GM21825 (cell line): Measurements from ENCODE around the gene ISM1.

ENCODE experiments used
- ATAC-seq: cut with Tn5 transposase; IDR thresholded peaks from one replicate; pipeline ENCODE4 v1.9.1; 2021; ENCODE audit warnings: mild to moderate bottlenecking, moderate library complexity; ENCODE audit not compliant: unreplicated experiment

The ISM1 gene

DNA sequence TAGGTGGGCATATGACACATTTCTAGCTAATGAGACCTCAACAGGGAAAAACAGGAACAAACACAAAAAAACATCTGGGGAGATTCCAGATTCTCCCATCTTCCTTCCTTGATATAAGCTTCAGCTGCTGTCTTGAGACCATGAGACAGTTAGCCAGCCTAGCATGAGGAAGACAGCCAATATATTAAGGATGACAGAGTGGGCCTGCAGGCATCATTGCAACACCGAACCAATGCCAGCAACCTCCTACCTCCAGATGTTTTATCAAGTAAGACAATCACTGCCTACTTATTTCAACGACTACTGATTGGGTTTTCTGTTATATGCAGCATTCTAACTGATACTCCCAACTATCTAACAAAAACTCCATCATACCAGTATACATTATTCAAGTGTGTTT is 119.0 kb downstream of the ISM1 start:
- no peak for ATAC-seq

DNA sequence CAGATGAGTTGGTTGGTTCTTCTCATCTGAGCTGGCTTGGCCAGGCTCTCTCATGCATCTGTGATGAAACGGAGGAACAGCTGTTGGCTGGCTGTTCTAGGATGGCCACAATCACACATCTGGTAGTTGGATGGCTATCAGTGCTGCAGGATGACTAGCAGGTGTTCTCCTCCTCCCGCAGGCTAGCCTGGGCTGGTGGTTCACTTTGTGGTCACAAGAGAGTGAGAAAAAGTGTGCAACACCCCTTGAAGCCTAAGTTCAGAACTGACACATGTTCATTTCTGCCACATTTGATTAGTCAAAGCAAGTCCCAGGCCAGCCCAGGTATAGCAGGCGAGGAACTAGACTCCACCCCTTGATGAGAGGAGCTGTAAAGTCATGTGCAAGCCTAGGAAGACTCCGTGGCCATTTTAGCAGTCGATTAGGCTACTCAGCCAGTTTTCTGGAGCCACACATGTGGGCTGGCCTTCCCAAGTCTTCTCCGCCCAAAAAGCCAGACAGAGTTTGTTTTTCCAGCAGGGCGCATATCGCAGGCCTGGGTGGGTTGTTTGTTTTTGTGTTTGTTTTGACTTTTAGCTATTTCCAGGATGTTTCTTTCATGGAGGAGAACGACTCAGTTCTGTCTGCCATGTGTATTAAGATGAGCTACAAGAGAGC is 120.8 kb downstream of the ISM1 start:
- ATAC-seq: no peak

DNA sequence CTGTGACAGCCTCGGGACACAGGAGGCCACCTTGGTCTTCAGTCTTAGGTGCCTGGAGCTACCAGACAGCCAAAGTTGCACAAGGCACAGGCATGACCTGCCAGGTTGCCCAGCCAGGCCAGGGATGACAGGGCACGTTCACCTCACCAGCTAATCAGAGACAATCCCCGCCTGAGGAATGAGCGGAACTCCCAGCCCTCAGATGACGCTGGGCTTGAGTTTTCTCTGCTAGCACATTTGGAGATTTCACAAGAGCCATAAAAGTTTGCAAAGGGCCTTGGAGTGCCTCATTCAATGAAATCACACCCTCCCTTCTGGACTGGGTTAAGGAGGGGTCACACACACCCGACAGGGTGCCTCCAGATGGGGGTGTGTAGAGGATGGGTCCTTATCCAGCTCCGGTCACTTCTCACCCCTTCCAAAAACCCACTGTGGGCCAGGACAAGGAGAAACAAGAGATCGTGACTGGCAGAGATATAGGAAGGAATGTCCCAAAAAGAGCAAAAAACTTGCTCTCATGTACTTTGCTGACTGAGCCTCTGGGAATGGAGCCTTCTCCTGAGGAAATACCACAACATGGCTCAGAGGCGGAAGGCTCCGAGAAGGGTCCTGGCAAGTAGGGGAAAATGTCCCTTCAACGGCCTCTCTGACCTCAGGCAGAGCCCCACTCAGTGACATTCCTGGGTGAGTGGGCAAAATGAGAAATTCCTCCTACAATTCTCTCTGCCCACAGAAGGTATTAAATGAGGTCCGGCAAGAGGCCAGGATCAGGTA is 121.6 kb downstream of the ISM1 start:
- no peak for ATAC-seq

DNA sequence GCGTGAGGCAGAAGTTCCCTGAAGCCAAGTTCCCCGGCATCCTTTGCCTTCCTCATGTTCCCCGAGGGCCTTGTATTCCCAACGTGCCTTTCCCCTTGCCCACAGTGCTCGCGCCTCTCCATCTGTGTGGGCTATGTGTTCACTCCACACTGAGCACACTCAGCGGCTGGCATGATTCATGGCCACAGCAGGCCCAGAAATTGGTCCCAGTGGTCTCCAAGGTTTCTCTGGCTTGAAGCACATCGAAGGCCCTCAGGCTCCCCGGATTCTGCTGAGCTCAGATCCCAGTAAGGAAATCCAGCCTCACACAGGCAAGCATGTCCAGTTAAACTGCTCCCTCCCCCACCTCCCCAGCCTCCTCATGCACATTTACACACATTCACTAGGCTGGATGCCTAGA is 123.6 kb downstream of the ISM1 start:
- ATAC-seq: no peak

DNA sequence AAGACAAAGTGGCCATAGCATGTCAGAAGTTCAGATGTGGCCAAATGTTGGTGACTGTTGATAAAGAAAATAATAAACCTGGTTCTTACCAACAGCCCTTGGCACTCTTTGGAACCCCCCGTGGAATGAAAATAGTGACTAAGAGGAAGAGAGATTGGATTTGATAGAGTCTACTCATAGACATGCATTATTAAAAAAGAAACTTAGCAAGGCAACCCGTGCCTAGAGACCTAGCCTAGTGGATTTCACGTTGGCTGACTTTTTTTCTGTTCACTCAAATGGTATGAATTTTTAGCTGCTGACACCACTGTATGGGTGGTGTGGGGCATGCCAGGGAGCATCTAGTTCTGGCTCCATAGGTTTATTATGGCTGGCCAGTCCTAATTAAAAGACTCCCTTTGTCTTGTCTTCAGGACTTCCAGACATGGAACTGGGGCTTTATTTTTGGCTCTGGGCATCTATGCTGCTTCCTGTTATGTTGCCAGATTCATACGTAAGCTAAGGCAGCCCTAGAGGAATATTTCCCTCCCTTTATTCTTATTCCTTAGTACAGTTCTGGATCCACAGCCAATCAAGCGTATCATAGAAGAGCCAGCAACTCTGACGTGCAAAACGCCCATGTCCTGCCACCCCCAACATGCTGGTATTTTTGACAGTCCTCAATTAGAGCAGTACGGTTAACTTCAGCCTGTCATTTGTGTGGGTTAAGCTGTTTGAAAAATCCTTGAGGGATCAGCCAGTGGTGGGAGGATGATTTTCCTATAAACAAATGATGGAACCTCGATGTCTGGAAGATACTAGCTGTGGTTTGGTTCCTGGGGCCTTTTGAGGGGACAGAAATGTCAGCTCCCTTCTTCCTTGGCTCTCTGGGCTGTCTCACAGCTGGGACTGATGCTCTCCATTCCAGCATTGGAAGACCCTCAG is 127.5 kb downstream of the ISM1 start:
- ATAC-seq: no peak

GRCh38 chr20:13349235-13349604 is 128.1 kb downstream of the ISM1 start:
- ATAC-seq: no peak
